HepG2 (cell line): Measurements from ENCODE around the gene CCDC197. TPM values are rescaled to one million over a fixed set of nuclear protein-coding genes. Genes with fewer than 3 reads are reported as not detected.
A peak's percentile ranks its signal among the peaks of the same experiment; 100 is the strongest.

Experiments
- ATAD3A ChIP-seq: sonication (generic); formaldehyde crosslinking; IDR thresholded peaks from 2 replicates; pipeline ENCODE4 v1.4.0; 2020; ENCODE audit warnings: missing genetic modification reagents
- PAWR ChIP-seq: sonication (generic); formaldehyde crosslinking; IDR thresholded peaks from 2 replicates; pipeline ENCODE4 v1.4.0; 2020; ENCODE audit warnings: missing genetic modification reagents, mild to moderate bottlenecking, borderline replicate concordance
- SALL1 ChIP-seq: sonication (generic); formaldehyde crosslinking; IDR thresholded peaks from 2 replicates; pipeline ENCODE4 v1.8.0; 2022; ENCODE audit warnings: mild to moderate bottlenecking, missing genetic modification reagents
- TCF7 ChIP-seq: sonication (generic); IDR thresholded peaks from 2 replicates; pipeline ENCODE4 v1.6.1; 2016; ENCODE audit warnings: antibody characterized with exemption, low read depth
- THAP11 ChIP-seq: IDR thresholded peaks from 2 replicates; pipeline ENCODE4 v1.6.1; 2016; ENCODE audit warnings: missing biosample characterization, missing genetic modification reagents
- ZBTB7B ChIP-seq: sonication (generic); formaldehyde crosslinking; IDR thresholded peaks from 2 replicates; pipeline ENCODE4 v1.4.0; 2020; ENCODE audit warnings: missing genetic modification reagents
- ZMYM3 ChIP-seq: sonication (generic); formaldehyde crosslinking; IDR thresholded peaks from 2 replicates; pipeline ENCODE4 v1.5.1; 2020; ENCODE audit warnings: mild to moderate bottlenecking, missing genetic modification reagents
- ZNF335 ChIP-seq: sonication (generic); formaldehyde crosslinking; IDR thresholded peaks from 2 replicates; pipeline ENCODE4 v1.4.0; 2020; ENCODE audit warnings: missing genetic modification reagents
- ZNF547 ChIP-seq: sonication (generic); formaldehyde crosslinking; IDR thresholded peaks from 2 replicates; pipeline ENCODE4 v1.5.1; 2020; ENCODE audit warnings: mild to moderate bottlenecking, missing genetic modification reagents
- ZNF607 ChIP-seq: sonication (generic); formaldehyde crosslinking; IDR thresholded peaks from 2 replicates; pipeline ENCODE4 v1.5.1; 2020; ENCODE audit warnings: missing genetic modification reagents, mild to moderate bottlenecking, borderline replicate concordance
- ZNF747 ChIP-seq: sonication (generic); formaldehyde crosslinking; IDR thresholded peaks from 2 replicates; pipeline ENCODE4 v1.8.1; 2023; ENCODE audit warnings: missing genetic modification reagents, mild to moderate bottlenecking, borderline replicate concordance
- polyA plus RNA-seq, 8 experiments: library from polyadenylated mRNA; depleted of rRNA in 3 of 8; stranded (reverse) in 7 of 8; unstranded in 1 of 8; fragments of >200 nt; fragmentation: Illumina TruSeq in 4 of 8; extraction: Trizol in 4 of 8; gene quantifications; 2 replicates each; pipeline versions ENCODE4 v1.2.1 to v1.2.3, GENCODE V29; 2011 to 2016; ENCODE audit warnings: low read depth in 4 of 8, missing spikeins in 1 of 8, mixed read lengths in 1 of 8; ENCODE audit not compliant: insufficient read depth in 1 of 8
- total RNA-seq, 5 experiments: library from RNA; depleted of rRNA; stranded (reverse); fragments of >200 nt; fragmentation: Illumina TruSeq; extraction: Trizol; gene quantifications; 2 replicates each; pipeline ENCODE4 v1.2.3, GENCODE V29; 2016; ENCODE audit warnings: low read depth in 1 of 5
- TF ChIP-seq, protein P1 (sequence below): sonication (generic); formaldehyde crosslinking; IDR thresholded peaks from one replicate; pipeline ENCODE4 v1.5.1; 2020; ENCODE audit warnings: mild to moderate bottlenecking, missing genetic modification reagents; ENCODE audit errors: not compliant biosample characterization
- TF ChIP-seq, protein P2 (sequence below): sonication (generic); formaldehyde crosslinking; IDR thresholded peaks from 2 replicates; pipeline ENCODE4 v1.4.0; 2020; ENCODE audit warnings: missing genetic modification reagents
- TF ChIP-seq, protein P3 (sequence below): sonication (generic); formaldehyde crosslinking; IDR thresholded peaks from 2 replicates; pipeline ENCODE4 v1.4.0; 2020; ENCODE audit warnings: missing genetic modification reagents, borderline replicate concordance
- TF ChIP-seq, protein P4 (sequence below): IDR thresholded peaks from 2 replicates; pipeline ENCODE4 v1.6.1; 2016; ENCODE audit warnings: low read depth, control low read depth

Gene CCDC197
- total and polyA plus RNA-seq, 2 of the 13 experiments (the other 11 are each of a cell fraction or from before 2014, with no cell fraction given), result 0.11 to 0.13 TPM

GRCh38 chr14:93984987-93985410 lies 12.1 kb upstream of the CCDC197 start (continued):
- TF ChIP-seq, protein P1, sequence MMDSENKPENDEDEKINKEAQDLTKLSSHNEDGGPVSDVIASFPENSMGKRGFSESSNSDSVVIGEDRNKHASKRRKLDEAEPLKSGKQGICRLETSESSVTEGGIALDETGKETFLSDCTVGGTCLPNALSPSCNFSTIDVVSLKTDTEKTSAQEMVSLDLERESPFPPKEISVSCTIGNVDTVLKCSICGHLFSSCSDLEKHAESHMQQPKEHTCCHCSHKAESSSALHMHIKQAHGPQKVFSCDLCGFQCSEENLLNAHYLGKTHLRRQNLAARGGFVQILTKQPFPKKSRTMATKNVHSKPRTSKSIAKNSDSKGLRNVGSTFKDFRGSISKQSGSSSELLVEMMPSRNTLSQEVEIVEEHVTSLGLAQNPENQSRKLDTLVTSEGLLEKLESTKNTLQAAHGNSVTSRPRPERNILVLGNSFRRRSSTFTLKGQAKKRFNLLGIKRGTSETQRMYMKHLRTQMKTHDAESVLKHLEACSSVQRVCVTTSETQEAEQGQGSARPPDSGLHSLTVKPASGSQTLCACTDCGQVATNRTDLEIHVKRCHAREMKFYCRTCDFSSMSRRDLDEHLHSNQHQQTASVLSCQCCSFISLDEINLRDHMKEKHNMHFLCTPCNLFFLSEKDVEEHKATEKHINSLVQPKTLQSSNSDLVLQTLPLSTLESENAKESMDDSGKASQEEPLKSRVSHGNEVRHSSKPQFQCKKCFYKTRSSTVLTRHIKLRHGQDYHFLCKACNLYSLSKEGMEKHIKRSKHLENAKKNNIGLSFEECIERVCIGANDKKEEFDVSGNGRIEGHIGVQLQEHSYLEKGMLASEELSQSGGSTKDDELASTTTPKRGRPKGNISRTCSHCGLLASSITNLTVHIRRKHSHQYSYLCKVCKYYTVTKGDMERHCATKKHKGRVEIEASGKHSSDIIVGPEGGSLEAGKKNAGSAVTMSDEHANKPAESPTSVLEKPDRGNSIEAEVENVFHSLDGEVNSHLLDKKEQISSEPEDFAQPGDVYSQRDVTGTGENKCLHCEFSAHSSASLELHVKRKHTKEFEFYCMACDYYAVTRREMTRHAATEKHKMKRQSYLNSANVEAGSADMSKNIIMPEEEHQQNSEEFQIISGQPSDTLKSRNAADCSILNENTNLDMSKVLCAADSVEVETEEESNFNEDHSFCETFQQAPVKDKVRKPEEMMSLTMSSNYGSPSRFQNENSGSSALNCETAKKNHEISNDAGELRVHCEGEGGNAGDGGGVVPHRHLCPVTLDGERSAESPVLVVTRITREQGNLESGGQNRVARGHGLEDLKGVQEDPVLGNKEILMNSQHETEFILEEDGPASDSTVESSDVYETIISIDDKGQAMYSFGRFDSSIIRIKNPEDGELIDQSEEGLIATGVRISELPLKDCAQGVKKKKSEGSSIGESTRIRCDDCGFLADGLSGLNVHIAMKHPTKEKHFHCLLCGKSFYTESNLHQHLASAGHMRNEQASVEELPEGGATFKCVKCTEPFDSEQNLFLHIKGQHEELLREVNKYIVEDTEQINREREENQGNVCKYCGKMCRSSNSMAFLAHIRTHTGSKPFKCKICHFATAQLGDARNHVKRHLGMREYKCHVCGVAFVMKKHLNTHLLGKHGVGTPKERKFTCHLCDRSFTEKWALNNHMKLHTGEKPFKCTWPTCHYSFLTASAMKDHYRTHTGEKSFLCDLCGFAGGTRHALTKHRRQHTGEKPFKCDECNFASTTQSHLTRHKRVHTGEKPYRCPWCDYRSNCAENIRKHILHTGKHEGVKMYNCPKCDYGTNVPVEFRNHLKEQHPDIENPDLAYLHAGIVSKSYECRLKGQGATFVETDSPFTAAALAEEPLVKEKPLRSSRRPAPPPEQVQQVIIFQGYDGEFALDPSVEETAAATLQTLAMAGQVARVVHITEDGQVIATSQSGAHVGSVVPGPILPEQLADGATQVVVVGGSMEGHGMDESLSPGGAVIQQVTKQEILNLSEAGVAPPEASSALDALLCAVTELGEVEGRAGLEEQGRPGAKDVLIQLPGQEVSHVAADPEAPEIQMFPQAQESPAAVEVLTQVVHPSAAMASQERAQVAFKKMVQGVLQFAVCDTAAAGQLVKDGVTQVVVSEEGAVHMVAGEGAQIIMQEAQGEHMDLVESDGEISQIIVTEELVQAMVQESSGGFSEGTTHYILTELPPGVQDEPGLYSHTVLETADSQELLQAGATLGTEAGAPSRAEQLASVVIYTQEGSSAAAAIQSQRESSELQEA (CRISPR knock-in tag), result peak; percentile 32
- TF ChIP-seq ATAD3A (CRISPR knock-in tag) (no peak), ZMYM3 (CRISPR knock-in tag) (peak; percentile 15; the same call in 1 of the 2 replicates), ZBTB7B (CRISPR knock-in tag) (no peak), ZNF547 (peak; percentile 69; the same call in 1 of the 2 replicates), ZNF335 (CRISPR knock-in tag) (no peak), SALL1 (CRISPR knock-in tag) (peak; percentile 68), ZNF747 (no peak), THAP11 (CRISPR knock-in tag) (no peak), TCF7 (no peak), ZNF607 (CRISPR knock-in tag) (no peak), PAWR (CRISPR knock-in tag) (no peak)
- TF ChIP-seq, protein P2, sequence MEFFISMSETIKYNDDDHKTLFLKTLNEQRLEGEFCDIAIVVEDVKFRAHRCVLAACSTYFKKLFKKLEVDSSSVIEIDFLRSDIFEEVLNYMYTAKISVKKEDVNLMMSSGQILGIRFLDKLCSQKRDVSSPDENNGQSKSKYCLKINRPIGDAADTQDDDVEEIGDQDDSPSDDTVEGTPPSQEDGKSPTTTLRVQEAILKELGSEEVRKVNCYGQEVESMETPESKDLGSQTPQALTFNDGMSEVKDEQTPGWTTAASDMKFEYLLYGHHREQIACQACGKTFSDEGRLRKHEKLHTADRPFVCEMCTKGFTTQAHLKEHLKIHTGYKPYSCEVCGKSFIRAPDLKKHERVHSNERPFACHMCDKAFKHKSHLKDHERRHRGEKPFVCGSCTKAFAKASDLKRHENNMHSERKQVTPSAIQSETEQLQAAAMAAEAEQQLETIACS (CRISPR knock-in tag), result no peak
- TF ChIP-seq, protein P3, sequence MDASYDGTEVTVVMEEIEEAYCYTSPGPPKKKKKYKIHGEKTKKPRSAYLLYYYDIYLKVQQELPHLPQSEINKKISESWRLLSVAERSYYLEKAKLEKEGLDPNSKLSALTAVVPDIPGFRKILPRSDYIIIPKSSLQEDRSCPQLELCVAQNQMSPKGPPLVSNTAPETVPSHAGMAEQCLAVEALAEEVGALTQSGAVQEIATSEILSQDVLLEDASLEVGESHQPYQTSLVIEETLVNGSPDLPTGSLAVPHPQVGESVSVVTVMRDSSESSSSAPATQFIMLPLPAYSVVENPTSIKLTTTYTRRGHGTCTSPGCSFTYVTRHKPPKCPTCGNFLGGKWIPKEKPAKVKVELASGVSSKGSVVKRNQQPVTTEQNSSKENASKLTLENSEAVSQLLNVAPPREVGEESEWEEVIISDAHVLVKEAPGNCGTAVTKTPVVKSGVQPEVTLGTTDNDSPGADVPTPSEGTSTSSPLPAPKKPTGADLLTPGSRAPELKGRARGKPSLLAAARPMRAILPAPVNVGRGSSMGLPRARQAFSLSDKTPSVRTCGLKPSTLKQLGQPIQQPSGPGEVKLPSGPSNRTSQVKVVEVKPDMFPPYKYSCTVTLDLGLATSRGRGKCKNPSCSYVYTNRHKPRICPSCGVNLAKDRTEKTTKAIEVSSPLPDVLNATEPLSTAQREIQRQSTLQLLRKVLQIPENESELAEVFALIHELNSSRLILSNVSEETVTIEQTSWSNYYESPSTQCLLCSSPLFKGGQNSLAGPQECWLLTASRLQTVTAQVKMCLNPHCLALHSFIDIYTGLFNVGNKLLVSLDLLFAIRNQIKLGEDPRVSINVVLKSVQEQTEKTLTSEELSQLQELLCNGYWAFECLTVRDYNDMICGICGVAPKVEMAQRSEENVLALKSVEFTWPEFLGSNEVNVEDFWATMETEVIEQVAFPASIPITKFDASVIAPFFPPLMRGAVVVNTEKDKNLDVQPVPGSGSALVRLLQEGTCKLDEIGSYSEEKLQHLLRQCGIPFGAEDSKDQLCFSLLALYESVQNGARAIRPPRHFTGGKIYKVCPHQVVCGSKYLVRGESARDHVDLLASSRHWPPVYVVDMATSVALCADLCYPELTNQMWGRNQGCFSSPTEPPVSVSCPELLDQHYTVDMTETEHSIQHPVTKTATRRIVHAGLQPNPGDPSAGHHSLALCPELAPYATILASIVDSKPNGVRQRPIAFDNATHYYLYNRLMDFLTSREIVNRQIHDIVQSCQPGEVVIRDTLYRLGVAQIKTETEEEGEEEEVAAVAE, result no peak
- TF ChIP-seq, protein P4, sequence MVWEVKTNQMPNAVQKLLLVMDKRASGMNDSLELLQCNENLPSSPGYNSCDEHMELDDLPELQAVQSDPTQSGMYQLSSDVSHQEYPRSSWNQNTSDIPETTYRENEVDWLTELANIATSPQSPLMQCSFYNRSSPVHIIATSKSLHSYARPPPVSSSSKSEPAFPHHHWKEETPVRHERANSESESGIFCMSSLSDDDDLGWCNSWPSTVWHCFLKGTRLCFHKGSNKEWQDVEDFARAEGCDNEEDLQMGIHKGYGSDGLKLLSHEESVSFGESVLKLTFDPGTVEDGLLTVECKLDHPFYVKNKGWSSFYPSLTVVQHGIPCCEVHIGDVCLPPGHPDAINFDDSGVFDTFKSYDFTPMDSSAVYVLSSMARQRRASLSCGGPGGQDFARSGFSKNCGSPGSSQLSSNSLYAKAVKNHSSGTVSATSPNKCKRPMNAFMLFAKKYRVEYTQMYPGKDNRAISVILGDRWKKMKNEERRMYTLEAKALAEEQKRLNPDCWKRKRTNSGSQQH (CRISPR knock-in tag), result 0 out of 2 replicates have a peak, but pooled peaks have one; percentile 55
